Activated CD8-positive, alpha-beta T cell treated with anti-CD3 and anti-CD28 coated beads for 36 hours (primary cell): ENCODE results near the gene ARRDC3. TPM values are rescaled to one million over a fixed set of nuclear protein-coding genes. Genes with fewer than 3 reads are reported as not detected.
"Not testable (repeated sequence)": the region's sequence is repeated elsewhere in the genome, so short reads cannot be mapped to it uniquely, and the experiment has no call there.

ENCODE experiments used
- ATAC-seq: fragments of 200-7000 bp; cut with Tn5 transposase; one replicate; pipeline ENCODE4 v1.10.0; 2021; ENCODE audit warnings: mild to moderate bottlenecking, moderate library complexity
- CTCF ChIA-PET: fragments of 350-600 bp; sonication (Branson Sonifier 250); formaldehyde crosslinking; loops from one replicate; lab custom pipeline; 2021; ENCODE audit warnings: antibody characterized with exemption; lab: Charles Lee
- POLR2A ChIA-PET: fragments of 350-600 bp; sonication (Branson Sonifier 250); formaldehyde crosslinking; loops from one replicate; lab custom pipeline; 2021; ENCODE audit warnings: antibody characterized with exemption; lab: Charles Lee
- DNase-seq: peaks from one replicate; pipeline ENCODE4 v3.0.0-alpha.2; 2020
- H3K27ac Mint-ChIP-seq: one replicate; pipeline ENCODE4 v1.8.0; 2021; ENCODE audit warnings: mild to moderate bottlenecking, mixed read lengths
- H3K27me3 Mint-ChIP-seq: one replicate; pipeline ENCODE4 v1.8.0; 2021; ENCODE audit warnings: mixed read lengths
- H3K36me3 Mint-ChIP-seq: one replicate; pipeline ENCODE4 v1.8.0; 2021; ENCODE audit warnings: low read depth, mixed read lengths
- H3K4me1 Mint-ChIP-seq: one replicate; pipeline ENCODE4 v1.8.0; 2021; ENCODE audit warnings: low read depth, mixed read lengths
- H3K4me3 Mint-ChIP-seq: one replicate; pipeline ENCODE4 v1.8.0; 2021; ENCODE audit warnings: mild to moderate bottlenecking, moderate library complexity, mixed read lengths
- H3K9me3 Mint-ChIP-seq: one replicate; pipeline ENCODE4 v1.8.0; 2021; ENCODE audit warnings: mixed read lengths
- intact Hi-C: fragments of 100-400 bp; cut with micrococcal nuclease; formaldehyde crosslinking; loops from one replicate; pipeline ENCODE4 v1.10.0; 2022
- total RNA-seq, 2 experiments: library from RNA; stranded (reverse); gene quantifications; one replicate each; pipeline ENCODE4 v1.2.3, GENCODE V29; 2021
- TF ChIP-seq, protein P1 (sequence below): fragments of 200-600 bp; IDR thresholded peaks from one replicate; pipeline ENCODE4 v1.8.0; 2022; ENCODE audit warnings: antibody characterized with exemption, mild to moderate bottlenecking

ARRDC3 gene
- total RNA-seq, 2 experiments from 2014 or later = 35.4 to 39.2 TPM

DNA sequence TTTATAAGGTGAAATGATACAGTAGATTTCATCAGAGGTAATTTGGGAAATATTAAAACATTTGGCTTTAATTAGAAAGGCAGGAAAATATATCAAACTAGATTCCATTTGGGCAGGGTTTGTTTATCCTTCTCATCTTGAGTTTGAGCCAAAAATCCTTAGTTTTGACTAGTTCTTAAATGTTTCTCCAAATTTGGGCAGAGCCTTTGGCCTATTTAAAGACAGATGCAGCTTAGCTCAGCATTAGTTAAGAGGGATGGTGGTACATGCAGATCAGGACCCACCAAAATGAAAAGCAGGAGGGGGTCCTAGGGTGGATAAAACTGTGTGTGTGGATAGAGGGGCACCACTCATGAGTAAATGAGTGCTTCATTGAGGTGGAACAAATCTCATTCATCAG lies 20.3 kb upstream of the ARRDC3 start:
- Mint-ChIP-seq H3K36me3 (no peaks in the 10 kb centered on the region), H3K4me1 (no peaks in the 10 kb centered on the region), H3K27ac (no peak overlapping the region), H3K9me3 (no peaks in the 10 kb centered on the region), H3K4me3 (no peak overlapping the region), H3K27me3 (no peaks in the 10 kb centered on the region)
- DNase-seq = no peak
- ChIA-PET CTCF (interaction anchor here (1.3 to 4.9 kb wide), 2 partner anchors 16 to 18 kb away, joined by 3 to 22 read pairs; no protein-coding TSS in a partner anchor), POLR2A (no interaction called here)
- ATAC-seq = no peak
- TF ChIP-seq, protein P1, sequence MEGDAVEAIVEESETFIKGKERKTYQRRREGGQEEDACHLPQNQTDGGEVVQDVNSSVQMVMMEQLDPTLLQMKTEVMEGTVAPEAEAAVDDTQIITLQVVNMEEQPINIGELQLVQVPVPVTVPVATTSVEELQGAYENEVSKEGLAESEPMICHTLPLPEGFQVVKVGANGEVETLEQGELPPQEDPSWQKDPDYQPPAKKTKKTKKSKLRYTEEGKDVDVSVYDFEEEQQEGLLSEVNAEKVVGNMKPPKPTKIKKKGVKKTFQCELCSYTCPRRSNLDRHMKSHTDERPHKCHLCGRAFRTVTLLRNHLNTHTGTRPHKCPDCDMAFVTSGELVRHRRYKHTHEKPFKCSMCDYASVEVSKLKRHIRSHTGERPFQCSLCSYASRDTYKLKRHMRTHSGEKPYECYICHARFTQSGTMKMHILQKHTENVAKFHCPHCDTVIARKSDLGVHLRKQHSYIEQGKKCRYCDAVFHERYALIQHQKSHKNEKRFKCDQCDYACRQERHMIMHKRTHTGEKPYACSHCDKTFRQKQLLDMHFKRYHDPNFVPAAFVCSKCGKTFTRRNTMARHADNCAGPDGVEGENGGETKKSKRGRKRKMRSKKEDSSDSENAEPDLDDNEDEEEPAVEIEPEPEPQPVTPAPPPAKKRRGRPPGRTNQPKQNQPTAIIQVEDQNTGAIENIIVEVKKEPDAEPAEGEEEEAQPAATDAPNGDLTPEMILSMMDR = no peak
- intact Hi-C loops = no loop called here

DNA sequence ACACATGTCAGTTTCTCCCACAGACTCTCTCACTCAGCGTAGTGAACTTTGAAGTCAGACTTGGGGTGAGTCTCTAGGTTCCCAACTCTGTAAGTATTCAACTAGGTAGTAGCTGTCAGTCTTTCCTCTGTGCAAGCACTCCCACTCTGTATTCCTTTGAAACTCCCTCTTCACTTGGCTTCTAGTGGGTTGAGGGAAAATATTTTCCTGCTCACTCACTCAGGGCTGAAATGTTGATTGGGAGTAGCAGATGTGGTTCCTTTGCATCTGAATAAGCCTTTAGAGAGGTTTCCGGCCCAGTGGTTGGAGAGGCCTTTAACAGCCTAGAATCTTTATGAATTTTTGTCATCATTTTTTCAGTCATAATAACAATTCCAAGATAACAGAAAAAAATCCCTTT lies 18.1 kb upstream of the ARRDC3 start:
- H3K36me3 Mint-ChIP-seq = no peaks in the 10 kb centered on the region
- no peak overlapping the region for H3K4me3 Mint-ChIP-seq
- no peaks in the 10 kb centered on the region for H3K27me3 Mint-ChIP-seq
- ATAC-seq (no peak), DNase-seq (no peak)
- TF ChIP-seq, protein P1 = no peak
- H3K4me1 Mint-ChIP-seq = peaks cover 8% of the 10 kb centered on the region
- POLR2A ChIA-PET = no interaction called here
- intact Hi-C loops = no loop called here
- H3K9me3 Mint-ChIP-seq = no peaks in the 10 kb centered on the region
- CTCF ChIA-PET = no interaction called here
- H3K27ac Mint-ChIP-seq = no peak overlapping the region

DNA sequence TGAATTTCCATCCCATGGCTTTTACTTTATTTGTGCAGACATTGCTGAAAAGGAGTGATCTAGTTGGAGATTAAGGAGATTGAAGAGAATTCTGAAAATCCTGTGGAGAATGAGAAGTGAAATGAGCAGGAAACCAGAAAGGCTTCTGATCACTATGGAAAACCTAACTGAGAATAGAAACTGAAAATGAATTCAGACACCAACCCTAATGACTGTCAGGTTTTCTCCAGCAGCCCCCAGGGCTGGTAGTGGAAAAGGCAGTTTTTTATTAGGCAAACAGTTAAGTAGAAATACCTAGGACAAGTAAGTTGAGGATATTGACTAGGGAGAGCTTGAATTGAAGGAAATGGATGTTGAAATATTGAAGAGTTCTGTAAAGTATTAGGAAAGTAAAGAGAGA lies 14.7 kb upstream of the ARRDC3 start:
- no peaks in the 10 kb centered on the region for H3K27me3 Mint-ChIP-seq
- H3K9me3 Mint-ChIP-seq = no peaks in the 10 kb centered on the region
- POLR2A ChIA-PET = no interaction called here
- ATAC-seq (no peak), DNase-seq (no peak)
- CTCF ChIA-PET = interaction anchor here (3.3 kb wide), 1 partner anchor 13 kb away, joined by 13 read pairs; no protein-coding TSS in a partner anchor
- intact Hi-C loops = no loop called here
- no peaks in the 10 kb centered on the region for H3K36me3 Mint-ChIP-seq
- H3K4me3 Mint-ChIP-seq = no peak overlapping the region
- no peak overlapping the region for H3K27ac Mint-ChIP-seq
- peaks cover 8% of the 10 kb centered on the region for H3K4me1 Mint-ChIP-seq
- TF ChIP-seq, protein P1 = no peak

DNA sequence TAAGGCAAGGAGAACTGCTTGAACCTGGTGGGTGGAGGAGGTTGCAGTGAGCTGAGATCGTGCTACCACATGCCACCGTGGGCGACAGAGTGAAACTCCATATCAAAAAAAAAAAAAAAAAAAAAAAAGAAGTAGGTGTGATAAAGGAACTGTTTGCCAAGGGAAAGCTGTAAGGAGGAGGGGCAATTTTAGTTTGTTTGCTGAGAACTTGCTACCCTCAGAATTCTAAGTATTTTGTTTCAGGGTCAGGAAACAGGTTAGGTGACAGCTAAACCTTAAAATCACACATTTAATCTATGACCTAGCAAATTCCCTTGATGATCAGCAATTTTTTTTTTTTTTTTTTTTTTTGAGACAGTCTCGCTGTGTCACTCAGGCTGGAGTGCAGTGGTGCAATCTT lies 7.2 kb upstream of the ARRDC3 start:
- peak; percentile 83 for ATAC-seq
- Mint-ChIP-seq H3K27ac (no peak overlapping the region), H3K4me1 (peaks cover 6% of the 10 kb centered on the region), H3K36me3 (peaks cover 3% of the 10 kb centered on the region), H3K4me3 (no peak overlapping the region), H3K27me3 (no peaks in the 10 kb centered on the region), H3K9me3 (peaks cover 7% of the 10 kb centered on the region)
- DNase-seq = peak; percentile 52
- CTCF ChIA-PET = interaction anchor here (0.7 to 1.4 kb wide), 5 partner anchors 27 to 170 kb away, joined by 3 read pairs; no protein-coding TSS in a partner anchor
- POLR2A ChIA-PET = interaction anchor here (0.7 to 1.1 kb wide), 2 partner anchors 9 to 414 kb away, joined by 3 to 4 read pairs; no protein-coding TSS in a partner anchor
- intact Hi-C loops = no loop called here
- TF ChIP-seq, protein P1 = no peak

DNA sequence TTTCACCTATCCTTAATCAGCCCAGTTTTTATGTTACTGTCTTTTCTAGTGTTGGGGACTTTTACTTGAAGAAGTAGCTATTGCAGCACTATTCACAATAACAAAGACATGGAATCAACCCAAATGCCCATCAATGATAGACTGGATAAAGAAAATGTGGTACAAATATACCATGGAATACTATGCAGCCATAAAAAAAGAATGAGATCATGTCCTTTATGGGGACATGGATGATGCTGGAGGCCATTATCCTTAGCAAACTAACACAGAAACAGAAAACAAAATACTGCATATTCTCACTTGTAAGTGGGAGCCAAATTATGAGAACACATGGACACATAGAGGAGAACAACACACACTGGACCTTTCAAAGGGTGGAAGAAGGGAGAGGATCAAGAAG lies 6.4 kb upstream of the ARRDC3 start:
- DNase-seq, H3K4me3 Mint-ChIP-seq, H3K36me3 Mint-ChIP-seq, ATAC-seq, H3K27me3 Mint-ChIP-seq, H3K9me3 Mint-ChIP-seq, H3K27ac Mint-ChIP-seq: not testable (repeated sequence)
- peaks cover 11% of the 10 kb centered on the region for H3K4me1 Mint-ChIP-seq
- ChIA-PET CTCF (interaction anchor here (0.7 to 7.2 kb wide), 5 partner anchors 28 to 169 kb away, joined by 3 to 124 read pairs (median 3); no protein-coding TSS in a partner anchor), POLR2A (interaction anchor here (1.1 kb wide), 1 partner anchor 9 kb away, joined by 3 read pairs; no protein-coding TSS in a partner anchor)
- intact Hi-C loops = loop anchor here (10.0 kb wide), 1 partner anchor 525 kb away; no protein-coding TSS in a partner anchor
